ENCODE measurements around the gene CACNG4.

Gene CACNG4

GRCh38 chr17:67066717-67067116 is 102.2 kb downstream of the CACNG4 start:
- DNase-seq (ENCODE audit: low spot score): no peak

DNA sequence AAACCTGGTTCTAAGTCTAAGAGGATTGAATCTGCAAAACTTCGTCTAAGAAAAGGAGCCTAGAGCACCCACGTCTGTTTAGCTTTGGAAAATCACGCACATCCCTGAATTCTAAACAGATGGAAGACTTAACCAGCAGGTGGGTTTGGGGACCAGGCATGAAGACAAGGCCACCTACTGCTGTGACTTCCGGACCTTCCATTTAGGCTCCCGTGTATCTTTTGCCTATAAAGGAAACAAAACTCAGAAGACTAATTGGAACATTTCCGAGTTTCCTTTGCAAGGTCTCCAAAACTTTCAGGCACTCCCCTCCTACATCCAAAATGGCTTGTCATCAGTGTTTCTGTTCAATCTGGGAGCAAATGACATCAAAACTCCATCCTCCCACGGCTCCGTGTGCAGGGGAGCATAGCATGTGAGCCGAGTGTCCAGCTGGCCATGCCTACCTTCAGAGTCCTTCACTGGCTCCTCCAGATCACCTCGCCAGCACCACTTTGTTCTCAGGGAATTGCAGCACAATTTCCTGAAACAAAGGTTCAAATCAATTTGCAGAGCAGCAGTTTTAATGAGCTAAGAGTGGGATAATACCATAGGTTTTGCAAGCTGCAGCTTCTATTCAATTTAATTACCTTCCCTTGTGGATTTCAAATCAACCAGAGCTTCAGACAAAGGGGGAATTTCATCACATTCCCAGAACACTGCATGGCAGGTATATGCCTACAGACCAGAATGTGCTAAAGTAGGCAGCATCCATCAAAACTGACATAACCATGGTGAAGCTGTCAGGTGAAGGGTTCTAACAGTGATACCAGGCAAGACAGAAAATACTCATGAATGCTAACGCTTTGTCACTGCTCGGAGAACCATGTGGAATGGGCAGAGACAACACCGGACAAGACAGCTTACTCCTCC is 103.3 kb downstream of the CACNG4 start:
- DNase-seq (ENCODE audit: low spot score): no peak

DNA sequence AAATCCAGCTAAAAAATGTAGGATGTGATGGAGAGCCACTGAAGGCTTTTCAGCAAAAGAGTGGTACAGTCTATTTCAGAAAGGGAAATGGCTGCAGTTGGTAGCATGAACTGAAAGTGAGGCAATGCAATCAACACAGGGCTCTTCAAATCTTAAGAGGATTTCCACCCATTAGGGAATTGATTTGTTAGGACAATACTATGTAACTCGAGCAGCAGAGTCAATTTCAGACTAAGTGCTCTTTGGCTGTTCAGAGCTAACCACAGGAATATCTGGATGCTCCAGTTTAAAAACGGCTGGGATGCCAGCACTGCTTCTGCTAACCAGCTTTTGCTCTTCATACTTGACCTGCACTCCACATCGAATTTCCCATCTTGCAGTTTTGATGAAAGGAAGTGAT is 104.5 kb downstream of the CACNG4 start:
- no peak for DNase-seq (ENCODE audit: low spot score)

DNA sequence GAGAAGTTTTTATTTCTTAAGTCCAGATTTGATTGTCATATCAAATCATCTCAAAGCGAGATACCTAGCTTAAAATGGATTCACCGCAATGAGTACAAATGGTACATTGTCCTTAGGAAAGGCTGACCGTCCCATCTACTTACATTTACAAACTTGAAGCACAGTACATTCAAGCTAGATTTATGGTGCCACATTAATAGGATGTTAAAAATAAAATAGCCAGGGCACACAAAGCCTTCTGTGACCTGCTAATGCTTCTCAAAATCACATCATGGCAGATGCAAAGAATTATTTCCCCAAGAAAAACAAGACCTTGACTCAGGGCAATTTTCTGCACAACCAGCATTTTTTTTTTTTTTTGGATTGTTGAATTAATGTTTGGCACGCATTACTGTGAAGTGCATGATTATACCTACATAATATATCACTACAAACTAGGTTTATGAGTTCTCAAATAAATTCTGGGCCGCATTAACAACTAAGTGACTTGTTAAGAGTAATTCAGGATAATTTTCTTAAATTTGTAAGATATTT is 105.2 kb downstream of the CACNG4 start:
- no peak for DNase-seq (ENCODE audit: low spot score)

GRCh38 chr17:67071595-67071994 is 107.1 kb downstream of the CACNG4 start:
- DNase-seq (ENCODE audit: low spot score): no peak

GRCh38 chr17:67072885-67073284 is 108.4 kb downstream of the CACNG4 start:
- DNase-seq (ENCODE audit: low spot score): no peak

DNA sequence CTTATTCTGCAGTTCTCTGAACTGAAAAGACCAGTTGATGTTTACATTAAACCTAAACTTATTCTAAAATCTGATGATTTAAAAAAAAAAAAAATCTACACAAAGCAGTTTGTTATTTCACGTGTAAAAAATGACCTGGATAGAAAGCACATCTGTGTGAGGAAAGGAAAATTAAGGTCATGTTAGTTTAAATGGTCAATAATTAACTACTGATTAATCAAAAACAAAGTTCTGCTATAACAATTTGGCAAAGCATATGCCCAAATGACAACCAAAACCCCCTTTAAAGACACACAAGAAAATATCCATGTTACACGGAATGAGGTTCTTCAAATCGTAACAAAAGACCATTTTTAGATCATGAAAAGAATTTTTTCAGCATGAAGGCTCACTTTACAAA is 110.3 kb downstream of the CACNG4 start:
- DNase-seq (ENCODE audit: low spot score): no peak

- no peak for DNase-seq (ENCODE audit: low spot score)
Measured at GRCh38 chr17:67076290-67076689, 111.8 kb downstream of the CACNG4 start.

GRCh38 chr17:67078292-67078691 is 113.8 kb downstream of the CACNG4 start:
- DNase-seq (ENCODE audit: low spot score): no peak

- no peak for DNase-seq (ENCODE audit: low spot score)
Measured at GRCh38 chr17:67079491-67079890, 115.0 kb downstream of the CACNG4 start.

GRCh38 chr17:67080804-67081203 is 116.3 kb downstream of the CACNG4 start:
- DNase-seq (ENCODE audit: low spot score): no peak

DNA sequence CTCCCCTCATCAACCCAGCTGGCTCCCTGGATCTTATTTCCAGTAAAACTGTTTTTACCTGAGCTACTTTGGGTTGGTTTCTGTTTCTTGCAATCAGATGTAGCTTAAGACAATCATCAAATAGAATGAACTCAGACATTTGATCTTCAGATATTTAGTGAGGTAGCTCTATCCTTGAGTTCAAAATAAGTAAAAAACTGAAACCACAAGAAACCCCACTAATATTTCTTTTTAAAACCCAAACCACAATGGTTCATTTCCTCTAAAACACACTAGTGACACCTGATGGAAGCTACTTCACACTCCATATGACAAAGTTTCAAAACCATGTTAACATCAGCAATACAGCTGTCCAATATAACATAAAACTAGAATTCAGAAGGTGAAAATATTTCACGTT is 117.6 kb downstream of the CACNG4 start:
- no peak for DNase-seq (ENCODE audit: low spot score)
